ENCODE measurements around the gene PRSS27.

PRSS27 gene

GRCh38 chr16:2737238-2737605, 17.2 kb upstream of the PRSS27 start:
- Histone ChIP-seq H3K79me2 (ENCODE audit: insufficient read depth, low read length) (no peaks in the 10 kb centered on the region), H4K20me1 (ENCODE audit: insufficient read depth, low read length) (no peaks in the 10 kb centered on the region), H3K27me3 (ENCODE audit: insufficient read depth, low read length) (peaks cover 4% of the 10 kb centered on the region; the same call in 1 of the 2 replicates), H3K4me2 (ENCODE audit: low read length) (no peak overlapping the region), H3K9ac (ENCODE audit: low read length) (no peak overlapping the region), H2AFZ (ENCODE audit: low read length) (no peak overlapping the region), H3K4me1 (ENCODE audit: insufficient read depth, low read length, severe bottlenecking) (no peaks in the 10 kb centered on the region), H3K9me2 (ENCODE audit: low read depth, low read length) (no peaks in the 10 kb centered on the region), H3K4me3 (ENCODE audit: low read depth, low read length, poor library complexity, severe bottlenecking) (no peak overlapping the region), H3K36me3 (ENCODE audit: insufficient read depth, low read length) (no peaks in the 10 kb centered on the region), H3K27ac (ENCODE audit: low read depth, low read length, poor library complexity, severe bottlenecking) (no peak overlapping the region), H3F3A (ENCODE audit: insufficient read depth, low read length) (no peaks in the 10 kb centered on the region), H3K9me3 (ENCODE audit: low read length) (no peaks in the 10 kb centered on the region)
- TF ChIP-seq CTCF (IDR thresholded peaks at IDR 0.05; ENCODE audit: low read length) (no peak), EZH2 (IDR thresholded peaks at IDR 0.05; ENCODE audit: borderline replicate concordance, low read length) (no peak)

DNA sequence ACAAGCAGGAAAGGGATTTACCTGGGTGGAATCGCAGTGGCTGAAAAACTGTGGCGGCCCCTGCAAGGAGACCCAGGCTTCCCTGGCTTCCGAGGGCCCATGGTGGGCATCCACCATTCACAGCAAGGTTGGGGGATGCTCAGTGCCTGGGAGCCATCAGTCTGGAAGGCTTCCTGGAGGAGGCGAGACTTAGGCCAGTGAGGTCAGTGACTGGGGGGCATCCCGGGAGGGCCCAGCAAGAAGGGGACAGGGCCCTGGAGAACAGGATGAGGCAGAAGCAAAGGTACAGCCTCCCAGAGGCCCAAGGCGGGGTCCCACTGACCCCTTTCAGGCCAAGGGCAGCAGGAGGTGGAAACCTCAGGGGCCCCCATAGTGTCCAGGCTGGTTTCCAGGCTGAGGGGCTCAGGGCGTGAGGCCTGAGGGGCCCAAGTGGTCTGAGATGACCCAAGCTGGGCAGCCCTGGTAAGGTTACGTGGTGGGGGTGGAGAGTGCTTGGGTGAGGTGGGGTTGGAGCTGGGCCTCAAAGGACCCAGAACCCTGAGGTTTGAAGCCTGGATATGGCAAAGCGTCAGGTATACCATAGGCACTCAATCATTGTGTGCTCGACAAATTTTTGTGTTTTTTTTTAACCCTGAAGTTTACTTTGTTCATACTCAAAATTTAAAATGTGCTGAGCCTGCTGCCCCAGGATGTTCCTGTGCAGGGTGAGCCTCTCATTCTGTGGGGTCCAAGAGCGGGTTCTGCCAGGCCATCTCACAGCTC, 16.6 kb upstream of the PRSS27 start:
- H3K79me2 ChIP-seq (ENCODE audit: insufficient read depth, low read length), result no peaks in the 10 kb centered on the region
- no peaks in the 10 kb centered on the region for H3F3A ChIP-seq (ENCODE audit: insufficient read depth, low read length)
- no peaks in the 10 kb centered on the region for H3K9me2 ChIP-seq (ENCODE audit: low read depth, low read length)
- peaks cover 4% of the 10 kb centered on the region; the same call in 1 of the 2 replicates for H3K27me3 ChIP-seq (ENCODE audit: insufficient read depth, low read length)
- no peaks in the 10 kb centered on the region for H3K9me3 ChIP-seq (ENCODE audit: low read length)
- H3K27ac ChIP-seq (ENCODE audit: low read depth, low read length, poor library complexity, severe bottlenecking), result no peak overlapping the region
- no peaks in the 10 kb centered on the region for H4K20me1 ChIP-seq (ENCODE audit: insufficient read depth, low read length)
- no peak for TF ChIP-seq CTCF (IDR thresholded peaks at IDR 0.05; ENCODE audit: low read length)
- no peak for TF ChIP-seq EZH2 (IDR thresholded peaks at IDR 0.05; ENCODE audit: borderline replicate concordance, low read length)
- H3K36me3 ChIP-seq (ENCODE audit: insufficient read depth, low read length), result no peaks in the 10 kb centered on the region
- H3K9ac ChIP-seq (ENCODE audit: low read length), result no peak overlapping the region
- no peaks in the 10 kb centered on the region for H3K4me1 ChIP-seq (ENCODE audit: insufficient read depth, low read length, severe bottlenecking)
- H3K4me2 ChIP-seq (ENCODE audit: low read length), result no peak overlapping the region
- no peak overlapping the region for H3K4me3 ChIP-seq (ENCODE audit: low read depth, low read length, poor library complexity, severe bottlenecking)
- H2AFZ ChIP-seq (ENCODE audit: low read length), result no peak overlapping the region

GRCh38 chr16:2734844-2735515, 15.0 kb upstream of the PRSS27 start:
- no peaks in the 10 kb centered on the region for H3K9me3 ChIP-seq (ENCODE audit: low read length)
- TF ChIP-seq CTCF (IDR thresholded peaks at IDR 0.05; ENCODE audit: low read length) (no peak), EZH2 (IDR thresholded peaks at IDR 0.05; ENCODE audit: borderline replicate concordance, low read length) (no peak)
- peaks cover 4% of the 10 kb centered on the region; the same call in 1 of the 2 replicates for H3K27me3 ChIP-seq (ENCODE audit: insufficient read depth, low read length)
- H3K9me2 ChIP-seq (ENCODE audit: low read depth, low read length), result no peaks in the 10 kb centered on the region
- no peak overlapping the region for H3K9ac ChIP-seq (ENCODE audit: low read length)
- H3K4me2 ChIP-seq (ENCODE audit: low read length), result no peak overlapping the region
- no peaks in the 10 kb centered on the region for H3K4me1 ChIP-seq (ENCODE audit: insufficient read depth, low read length, severe bottlenecking)
- no peaks in the 10 kb centered on the region for H3F3A ChIP-seq (ENCODE audit: insufficient read depth, low read length)
- H3K4me3 ChIP-seq (ENCODE audit: low read depth, low read length, poor library complexity, severe bottlenecking), result no peak overlapping the region
- H4K20me1 ChIP-seq (ENCODE audit: insufficient read depth, low read length), result no peaks in the 10 kb centered on the region
- no peak overlapping the region for H3K27ac ChIP-seq (ENCODE audit: low read depth, low read length, poor library complexity, severe bottlenecking)
- no peak overlapping the region for H2AFZ ChIP-seq (ENCODE audit: low read length)
- H3K36me3 ChIP-seq (ENCODE audit: insufficient read depth, low read length), result no peaks in the 10 kb centered on the region
- no peaks in the 10 kb centered on the region for H3K79me2 ChIP-seq (ENCODE audit: insufficient read depth, low read length)
